Astrocyte of the cerebellum (primary cell): ENCODE measurements around the gene CFAP61.

Source experiments
- DNase-seq: peaks from one replicate; pipeline ENCODE4 v3.0.0-alpha.2; 2011; ENCODE audit warnings: low read depth
- H3K4me3 ChIP-seq: 2 replicates; pipeline ENCODE4 v1.5.1; 2011; ENCODE audit warnings: mild to moderate bottlenecking, low read depth, low read length, moderate library complexity
- CTCF ChIP-seq: IDR thresholded peaks from 2 replicates; pipeline ENCODE4 v1.5.1; 2012; ENCODE audit warnings: low read length, low read depth, moderate library complexity, mild to moderate bottlenecking; ENCODE audit errors: missing control alignments
- in situ Hi-C: cut with HindIII; loops from 2 replicates; pipeline ENCODE4 v1.10.0; 2017; ENCODE audit warnings: low sequenced_read_pairs

The CFAP61 gene

GRCh38 chr20:20076297-20077065, 24.1 kb downstream of the CFAP61 start:
- DNase-seq, result peak; percentile 24
- in situ Hi-C loops, result loop anchor here (25.0 kb wide), 1 partner anchor 486 kb away; no protein-coding TSS in a partner anchor
- no peak overlapping the region for H3K4me3 ChIP-seq
- TF ChIP-seq CTCF, result no peak

- no peak for DNase-seq
- no peak overlapping the region for H3K4me3 ChIP-seq
- TF ChIP-seq CTCF, result no peak
- in situ Hi-C loops, result loop anchor here (25.0 kb wide), 1 partner anchor 484 kb away; no protein-coding TSS in a partner anchor
These were observed 25.7 kb downstream of the CFAP61 start for GRCh38 chr20:20078041-20078440.

GRCh38 chr20:20079102-20079784, 26.9 kb downstream of the CFAP61 start:
- H3K4me3 ChIP-seq, result no peak overlapping the region
- TF ChIP-seq CTCF, result no peak
- in situ Hi-C loops, result loop anchor here (25.0 kb wide), 1 partner anchor 483 kb away; no protein-coding TSS in a partner anchor
- DNase-seq, result no peak

DNA sequence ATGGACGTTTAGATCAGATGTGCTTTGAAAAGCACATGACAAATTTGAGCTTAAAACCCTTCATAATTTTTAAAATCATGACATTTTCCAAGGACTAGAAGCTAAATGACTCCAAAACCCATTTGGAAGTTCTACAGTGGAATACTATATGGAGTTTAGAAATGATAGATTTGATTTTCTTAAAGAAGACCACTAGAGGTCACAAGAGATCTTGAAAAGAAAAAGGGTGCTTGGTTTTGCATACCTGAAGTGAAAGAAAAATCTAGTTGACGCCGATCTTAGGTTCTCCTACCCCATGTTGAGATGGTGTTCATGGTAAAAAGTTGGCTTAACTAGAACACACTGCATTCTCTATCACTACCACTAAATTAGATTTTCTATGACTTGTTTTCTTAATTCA, 31.5 kb downstream of the CFAP61 start:
- no peak overlapping the region for H3K4me3 ChIP-seq
- in situ Hi-C loops, result loop anchor here (25.0 kb wide), 1 partner anchor 478 kb away; no protein-coding TSS in a partner anchor
- peak; percentile 8 for DNase-seq
- TF ChIP-seq CTCF, result peak; percentile 21

DNA sequence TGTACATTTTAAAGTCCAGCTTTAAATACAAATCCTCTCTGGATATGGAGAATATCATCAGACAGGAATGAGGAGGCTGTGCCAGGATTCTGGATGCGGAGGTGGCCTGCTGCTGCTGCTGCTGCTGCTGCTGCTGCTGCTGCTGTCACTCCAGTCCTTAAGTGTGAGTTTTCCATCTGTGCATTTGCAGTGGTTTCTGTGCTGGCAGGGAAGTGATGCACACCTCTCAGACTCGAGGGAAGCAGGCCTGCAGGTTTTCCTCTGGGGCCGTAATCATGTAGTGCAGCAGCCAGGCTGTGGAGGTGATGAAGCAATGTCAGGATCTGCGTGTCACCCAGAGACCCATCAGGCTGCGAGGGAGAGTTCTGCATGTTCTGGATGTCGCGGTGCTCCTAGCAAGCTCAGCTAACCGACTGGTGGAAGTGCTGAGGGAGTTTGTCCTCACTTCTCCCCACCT, 32.0 kb downstream of the CFAP61 start:
- in situ Hi-C loops, result loop anchor here (25.0 kb wide), 1 partner anchor 478 kb away; no protein-coding TSS in a partner anchor
- no peak for TF ChIP-seq CTCF
- H3K4me3 ChIP-seq, result no peak overlapping the region
- no peak for DNase-seq

DNA sequence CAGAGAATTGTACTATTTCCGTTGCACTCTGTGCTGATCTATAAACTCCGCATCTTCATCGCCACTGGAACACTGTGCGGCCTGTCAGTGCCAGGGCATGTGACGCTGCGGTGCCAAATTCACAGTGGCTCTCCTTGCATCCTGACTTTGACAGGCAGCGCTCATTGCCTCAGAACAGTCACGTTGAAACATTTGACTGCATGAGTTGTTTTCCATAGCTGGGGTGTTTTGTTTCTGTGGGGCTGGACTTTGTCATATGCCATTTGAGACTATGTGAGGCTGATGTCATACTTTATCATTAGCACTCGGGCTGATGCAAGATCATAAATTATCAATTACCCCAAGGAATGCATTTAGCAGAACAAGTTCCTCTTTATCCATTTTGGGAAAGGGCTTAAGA, 32.7 kb downstream of the CFAP61 start:
- in situ Hi-C loops, result loop anchor here (25.0 kb wide), 1 partner anchor 477 kb away; no protein-coding TSS in a partner anchor
- no peak for DNase-seq
- TF ChIP-seq CTCF, result no peak
- no peak overlapping the region for H3K4me3 ChIP-seq
